IMR-90 (cell line): ENCODE measurements around the gene TBC1D9. TPM values are rescaled to one million over a fixed set of nuclear protein-coding genes. Genes with fewer than 3 reads are reported as not detected.

Source experiments
- ATAC-seq: fragments of 200-7000 bp; cut with Tn5 transposase; 2 replicates; pipeline ENCODE4 v1.9.1; 2020; ENCODE audit warnings: low read depth, mild to moderate bottlenecking, moderate library complexity
- BruUV-seq: library from RNA; stranded (reverse); fragments of 400-500 nt; replicated peaks from 2 replicates; lab custom pipeline; 2021; lab: Mats Ljungman, UMichigan
- CTCF ChIA-PET: fragments of 300-600 bp; formaldehyde crosslinking; extraction: SDS; loops from one replicate; lab custom pipeline; 2021; ENCODE audit warnings: antibody characterized with exemption; lab: Yijun Ruan, JAX
- POLR2A ChIA-PET: fragments of 300-600 bp; sonication (Branson Sonifier 250); formaldehyde crosslinking; loops from one replicate; lab custom pipeline; 2022; ENCODE audit warnings: antibody characterized with exemption; ENCODE audit not compliant: unreplicated experiment; lab: Charles Lee
- DNase-seq: peaks from one replicate; pipeline ENCODE4 v3.0.0; 2013
- H2AFZ ChIP-seq: replicated peaks from 2 replicates; pipeline ENCODE3; 2013; ENCODE audit warnings: low read length, mild to moderate bottlenecking; ENCODE audit not compliant: poor library complexity
- H2AK5ac ChIP-seq: 2 replicates; pipeline ENCODE4 v1.6.1; 2013; ENCODE audit warnings: low read depth, low read length, inconsistent platforms
- H2AK9ac ChIP-seq: replicated peaks from 2 replicates; pipeline ENCODE3; 2013; ENCODE audit warnings: mild to moderate bottlenecking, low read depth, low read length, moderate library complexity; ENCODE audit not compliant: poor library complexity
- H2BK120ac ChIP-seq: 2 replicates; pipeline ENCODE4 v1.6.1; 2013; ENCODE audit warnings: low read depth, low read length, inconsistent platforms
- H2BK15ac ChIP-seq: 3 replicates; pipeline ENCODE4 v1.6.1; 2013; ENCODE audit warnings: low read depth, low read length, inconsistent platforms
- H2BK20ac ChIP-seq: 2 replicates; pipeline ENCODE4 v1.6.1; 2013; ENCODE audit warnings: low read depth, mild to moderate bottlenecking, inconsistent platforms, low read length, moderate library complexity
- H2BK5ac ChIP-seq: 2 replicates; pipeline ENCODE4 v1.6.1; 2013; ENCODE audit warnings: mild to moderate bottlenecking, low read depth, low read length, inconsistent platforms; ENCODE audit not compliant: poor library complexity, severe bottlenecking
- H3K14ac ChIP-seq: replicated peaks from 2 replicates; pipeline ENCODE4 v1.6.1; 2013; ENCODE audit warnings: low read depth, low read length, inconsistent platforms
- H3K18ac ChIP-seq: 2 replicates; pipeline ENCODE4 v1.6.1; 2013; ENCODE audit warnings: low read depth, low read length, control low read depth
- H3K23ac ChIP-seq: 2 replicates; pipeline ENCODE4 v1.6.1; 2013; ENCODE audit warnings: low read depth, low read length, inconsistent platforms
- H3K27ac ChIP-seq: 2 replicates; pipeline ENCODE4 v1.5.1; 2013; ENCODE audit warnings: mild to moderate bottlenecking, control low read depth, low read length; ENCODE audit not compliant: insufficient read depth
- H3K27me3 ChIP-seq: 2 replicates; pipeline ENCODE4 v1.6.1; 2013; ENCODE audit warnings: low read length; ENCODE audit not compliant: control insufficient read depth, insufficient read depth
- H3K36me3 ChIP-seq: 2 replicates; pipeline ENCODE4 v1.6.1; 2013; ENCODE audit warnings: low read length, mixed read lengths; ENCODE audit not compliant: control insufficient read depth, insufficient read depth
- H3K4ac ChIP-seq: 2 replicates; pipeline ENCODE4 v1.6.1; 2013; ENCODE audit warnings: low read depth, low read length, inconsistent platforms
- H3K4me1 ChIP-seq: 2 replicates; pipeline ENCODE4 v1.6.1; 2013; ENCODE audit warnings: low read length, mixed read lengths; ENCODE audit not compliant: control insufficient read depth, insufficient read depth
- H3K4me2 ChIP-seq: 2 replicates; pipeline ENCODE4 v1.6.1; 2013; ENCODE audit warnings: low read depth, mild to moderate bottlenecking, control low read depth, low read length, moderate library complexity
- H3K4me3 ChIP-seq: 2 replicates; pipeline ENCODE4 v1.5.1; 2013; ENCODE audit warnings: low read depth, mild to moderate bottlenecking, control low read depth, low read length, moderate library complexity; ENCODE audit not compliant: insufficient read depth
- H3K56ac ChIP-seq: 2 replicates; pipeline ENCODE4 v1.6.1; 2013; ENCODE audit warnings: low read length, inconsistent platforms; ENCODE audit not compliant: insufficient read depth; ENCODE audit errors: extremely low read depth
- H3K79me1 ChIP-seq, 2 experiments: 2 replicates each; pipeline ENCODE4 v1.6.1; 2013; ENCODE audit warnings: low read length in 2 of 2, inconsistent platforms in 1 of 2, low read depth in 1 of 2
- H3K9ac ChIP-seq: 2 replicates; pipeline ENCODE4 v1.6.1; 2013; ENCODE audit warnings: low read depth, low read length, control low read depth
- H3K9me1 ChIP-seq: 2 replicates; pipeline ENCODE4 v1.6.1; 2013; ENCODE audit warnings: low read length, inconsistent platforms; ENCODE audit not compliant: insufficient read depth
- H3K9me3 ChIP-seq: 2 replicates; pipeline ENCODE4 v1.6.1; 2013; ENCODE audit warnings: low read length; ENCODE audit not compliant: control insufficient read depth, insufficient read depth
- H4K20me1 ChIP-seq: 2 replicates; pipeline ENCODE4 v1.6.1; 2013; ENCODE audit warnings: low read length, inconsistent platforms; ENCODE audit not compliant: insufficient read depth
- H4K5ac ChIP-seq: 2 replicates; pipeline ENCODE4 v1.6.1; 2013; ENCODE audit warnings: mild to moderate bottlenecking, low read depth, low read length, control low read depth
- H4K8ac ChIP-seq, 2 experiments: 2 replicates each; pipeline ENCODE4 v1.6.1; 2013; ENCODE audit warnings: low read depth in 2 of 2, low read length in 2 of 2, control low read depth in 1 of 2, inconsistent platforms in 1 of 2
- H4K91ac ChIP-seq: 2 replicates; pipeline ENCODE4 v1.6.1; 2013; ENCODE audit warnings: low read depth, low read length, inconsistent platforms; ENCODE audit not compliant: insufficient read depth
- CEBPB ChIP-seq: IDR thresholded peaks from 2 replicates; pipeline ENCODE4 v1.6.1; 2012; ENCODE audit warnings: low read depth, low read length, improper control_type of control experiment
- FOS ChIP-seq: fragments of 150-350 bp; IDR thresholded peaks from 2 replicates; pipeline ENCODE4 v1.6.1; 2016; ENCODE audit warnings: low read depth, low read length
- WGBS, 2 experiments: methylation state at CpG; one replicate each; pipeline versions ENCODE4 v1.1.5 to v1.1.7; 2013; ENCODE audit warnings: missing lambda C conversion rate in 2 of 2; ENCODE audit not compliant: insufficient read length in 1 of 2; ENCODE audit errors: extremely low coverage in 2 of 2; 5-methylcytosine and 5-hydroxymethylcytosine counted together
- dilution Hi-C: fragments of 300-500 bp; cut with HindIII; formaldehyde crosslinking; loops from one replicate; pipeline ENCODE4 v1.14.3; 2018; ENCODE audit warnings: low sequenced_read_pairs; ENCODE audit not compliant: unreplicated experiment
- in situ Hi-C: fragments of 300-500 bp; cut with MboI; formaldehyde crosslinking; loops from 3 replicates; pipeline ENCODE4 v1.14.3; 2019; ENCODE audit warnings: low sequenced_read_pairs, inconsistent platforms, mixed read lengths
- intact Hi-C: fragments of 100-400 bp; cut with micrococcal nuclease; formaldehyde crosslinking; loops from 2 replicates; pipeline ENCODE4 v1.10.0; 2022
- polyA plus RNA-seq, 3 experiments: library from polyadenylated mRNA; depleted of rRNA; stranded (reverse); fragments of >200 nt; gene quantifications; 2 replicates each; pipeline ENCODE4 v1.2.3, GENCODE V29; 2012; ENCODE audit warnings: low replicate concordance in 1 of 3
- total RNA-seq: library from RNA; depleted of rRNA; stranded (reverse); fragments of >200 nt; gene quantifications from 2 replicates; pipeline ENCODE4 v1.2.3, GENCODE V29; 2012

TBC1D9 gene
- total and polyA plus RNA-seq, 2 of the 4 experiments (the other 2 are of a cell fraction): 11.7 to 15.2 TPM

DNA sequence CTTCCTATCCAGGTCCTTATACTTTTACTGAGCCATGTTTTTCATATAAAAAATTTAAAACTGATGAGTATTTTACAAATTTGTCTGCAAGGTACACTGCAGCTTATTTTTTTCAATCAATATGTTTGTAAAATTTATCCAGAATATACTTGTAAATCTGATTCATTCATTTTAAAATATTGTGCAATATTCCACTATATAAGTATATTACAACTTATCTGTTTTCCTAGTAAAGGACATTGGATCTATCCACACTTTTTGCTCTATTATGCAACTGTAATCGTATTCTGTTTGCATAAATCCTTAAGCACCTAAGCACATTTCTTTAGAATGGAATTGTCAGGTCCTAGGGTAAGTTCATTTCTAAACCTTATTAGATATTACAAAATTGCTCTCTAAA is 49.5 kb downstream of the TBC1D9 start:
- no peak overlapping the region for H2BK15ac ChIP-seq
- BruUV-seq: no TSS peak
- H3K4me3 ChIP-seq: no peak overlapping the region
- DNase-seq: no peak
- H3K9me1 ChIP-seq: 0 out of 2 replicates have a peak, but pooled peaks cover 2% of the 10 kb centered on the region
- H3K4me1 ChIP-seq: peaks cover 2% of the 10 kb centered on the region; the same call in 1 of the 2 replicates
- H3K56ac ChIP-seq: no peak overlapping the region
- H3K23ac ChIP-seq: no peak overlapping the region
- no peak overlapping the region for H3K4ac ChIP-seq
- no peak overlapping the region for H3K14ac ChIP-seq
- H2AFZ ChIP-seq: no peak overlapping the region
- H3K9ac ChIP-seq: no peak overlapping the region
- no peak overlapping the region for H2BK120ac ChIP-seq
- no CpG with 5 or more reads among the region's 1 CpG for WGBS, 2 experiments
- H3K9me3 ChIP-seq: no peaks in the 10 kb centered on the region; the same call in 1 of the 2 replicates
- no peak overlapping the region for H4K5ac ChIP-seq
- CTCF ChIA-PET: no interaction called here
- dilution Hi-C loops: no loop called here
- no peak overlapping the region for H2AK9ac ChIP-seq
- H3K4me2 ChIP-seq: no peak overlapping the region
- peaks cover 17 to 18% of the 10 kb centered on the region in 2 experiments for H3K79me1 ChIP-seq
- H2AK5ac ChIP-seq: no peak overlapping the region
- no peak overlapping the region for H2BK20ac ChIP-seq
- TF ChIP-seq CEBPB (peak; percentile 20; the same call in 1 of the 2 replicates), FOS (no peak)
- no peak overlapping the region for H2BK5ac ChIP-seq
- in situ Hi-C loops: no loop called here
- POLR2A ChIA-PET: no interaction called here
- no peak overlapping the region for H4K91ac ChIP-seq
- no peak for ATAC-seq
- H3K27ac ChIP-seq: no peak overlapping the region
- H4K8ac ChIP-seq: no peak overlapping the region
- no peaks in the 10 kb centered on the region; the same call in 1 of the 2 replicates for H4K20me1 ChIP-seq
- H3K27me3 ChIP-seq: no peaks in the 10 kb centered on the region
- H3K18ac ChIP-seq: no peak overlapping the region
- no peaks in the 10 kb centered on the region for H3K36me3 ChIP-seq
- intact Hi-C loops: no loop called here
